HG03520 (cell line): ENCODE results near the gene UCK2.

Experiments used
- ATAC-seq: cut with Tn5 transposase; IDR thresholded peaks from one replicate; pipeline ENCODE4 v1.9.1; 2021; ENCODE audit warnings: mild to moderate bottlenecking, moderate library complexity; ENCODE audit not compliant: unreplicated experiment

Gene UCK2

GRCh38 chr1:165877411-165877810 lies 50.0 kb downstream of the UCK2 start:
- ATAC-seq = no peak

GRCh38 chr1:165877940-165878556 lies 50.6 kb downstream of the UCK2 start:
- peak; percentile 43 for ATAC-seq

- no peak for ATAC-seq
Observed at GRCh38 chr1:165879946-165880345, 52.5 kb downstream of the UCK2 start.

GRCh38 chr1:165880993-165881392 lies 53.6 kb downstream of the UCK2 start:
- no peak for ATAC-seq

GRCh38 chr1:165882168-165882837 lies 54.9 kb downstream of the UCK2 start:
- no peak for ATAC-seq

GRCh38 chr1:165883056-165883455 lies 55.6 kb downstream of the UCK2 start:
- ATAC-seq = no peak

GRCh38 chr1:165884009-165884689 lies 56.7 kb downstream of the UCK2 start:
- ATAC-seq = no peak

GRCh38 chr1:165884690-165885304 lies 57.4 kb downstream of the UCK2 start:
- no peak for ATAC-seq

- no peak for ATAC-seq
Observed at GRCh38 chr1:165885305-165885694, 57.9 kb downstream of the UCK2 start.

- ATAC-seq = no peak
Observed at GRCh38 chr1:165886193-165886592, 58.8 kb downstream of the UCK2 start.

GRCh38 chr1:165886983-165887382 lies 59.6 kb downstream of the UCK2 start:
- no peak for ATAC-seq

- ATAC-seq = no peak
Observed at GRCh38 chr1:165887877-165888551, 60.6 kb downstream of the UCK2 start.

GRCh38 chr1:165888552-165888920 lies 61.1 kb downstream of the UCK2 start:
- ATAC-seq = no peak

- ATAC-seq = no peak
Observed at GRCh38 chr1:165890684-165891083, 63.3 kb downstream of the UCK2 start.

GRCh38 chr1:165891111-165891860 lies 63.9 kb downstream of the UCK2 start:
- ATAC-seq = no peak

GRCh38 chr1:165892935-165893334 lies 65.5 kb downstream of the UCK2 start:
- no peak for ATAC-seq

GRCh38 chr1:165893507-165893906 lies 66.1 kb downstream of the UCK2 start:
- no peak for ATAC-seq

- no peak for ATAC-seq
Observed at GRCh38 chr1:165894591-165894990, 67.2 kb downstream of the UCK2 start.

- ATAC-seq = no peak
Observed at GRCh38 chr1:165895451-165895871, 68.0 kb downstream of the UCK2 start.

GRCh38 chr1:165896277-165896676 lies 68.9 kb downstream of the UCK2 start:
- no peak for ATAC-seq
